Right hindlimb (tissue), 1 donor: ENCODE data around the gene NYAP2.

Experiments used
- DNase-seq: peaks from one replicate; pipeline ENCODE4 v3.0.0-alpha.2; 2018

The NYAP2 gene

DNA sequence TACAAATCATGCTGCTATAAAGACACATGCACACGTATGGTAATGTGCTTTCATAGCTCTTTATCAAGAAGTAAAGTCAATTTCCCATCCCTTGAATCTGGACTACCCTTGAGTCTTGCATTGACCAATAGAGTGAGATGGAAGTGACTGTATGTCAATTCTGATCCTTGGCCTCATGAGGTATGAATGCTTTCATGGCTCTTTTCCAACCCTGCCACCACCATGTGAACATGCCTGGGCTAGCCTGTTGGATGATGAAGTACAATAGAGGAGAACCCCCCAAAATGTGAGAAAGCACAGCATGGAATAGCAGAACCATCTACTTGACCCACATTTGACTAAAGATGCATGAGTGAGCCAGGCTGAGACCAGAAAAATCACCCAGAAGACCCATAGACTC is 237.0 kb downstream of the NYAP2 start:
- no peak for DNase-seq

DNA sequence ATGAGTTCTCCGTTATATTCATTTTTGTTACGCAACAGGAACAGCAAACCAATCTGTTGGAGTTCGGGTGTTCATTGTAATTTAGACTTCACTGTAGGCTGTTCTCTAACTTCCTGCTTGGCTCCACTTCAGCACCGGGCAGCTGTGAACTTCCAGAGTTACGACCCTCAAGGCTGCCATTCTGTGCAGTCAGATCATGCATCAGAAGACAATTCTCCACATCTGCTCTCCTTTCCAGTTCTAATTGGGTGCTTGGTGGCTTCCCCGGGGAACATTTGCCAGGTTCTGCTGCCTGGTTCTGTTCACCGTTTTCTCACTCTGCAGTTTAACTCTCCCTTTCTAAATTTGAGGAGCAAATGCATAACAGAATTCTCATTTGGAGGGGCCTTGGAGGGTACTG is 237.7 kb downstream of the NYAP2 start:
- peak; percentile 26 for DNase-seq

GRCh38 chr2:225640550-225640949 is 241.0 kb downstream of the NYAP2 start:
- no peak for DNase-seq

DNA sequence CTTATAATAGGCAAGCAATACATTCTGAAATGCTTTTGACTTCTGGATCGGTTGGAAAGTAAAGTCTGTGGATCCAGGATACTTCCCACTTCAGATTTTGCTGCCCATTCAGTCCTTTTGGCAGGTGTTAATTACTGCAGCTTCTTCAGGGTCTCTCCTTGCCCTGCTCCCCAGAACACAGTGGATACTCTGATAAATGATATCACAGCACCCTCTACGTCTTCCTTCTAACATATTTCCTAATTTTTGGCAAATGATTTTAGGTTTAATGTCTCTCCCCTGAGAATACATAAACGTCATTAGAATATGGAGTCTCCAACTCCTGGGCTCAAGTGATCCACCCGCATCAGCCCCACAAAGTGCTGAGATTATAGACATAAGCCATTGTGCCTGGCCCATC is 249.8 kb downstream of the NYAP2 start:
- no peak for DNase-seq

DNA sequence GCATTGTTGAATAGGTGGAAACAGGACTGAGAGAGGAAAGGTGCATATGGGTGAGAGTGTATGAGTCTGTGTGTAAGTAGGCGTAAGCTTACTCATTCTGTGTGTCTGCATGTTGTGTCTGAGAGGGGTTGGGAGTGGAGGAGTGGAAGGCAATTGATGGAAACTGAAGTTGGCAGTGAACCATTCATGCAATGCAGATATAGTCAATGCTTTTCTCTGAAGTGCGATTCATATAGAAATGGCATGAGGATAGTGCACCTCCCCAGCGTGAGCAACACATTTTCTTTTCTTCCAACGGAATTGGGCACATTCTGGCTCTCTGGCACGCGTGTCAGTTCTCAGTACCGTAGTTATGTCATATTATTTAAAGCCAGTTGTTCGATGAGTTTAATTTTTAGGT is 250.5 kb downstream of the NYAP2 start:
- DNase-seq, result no peak

DNA sequence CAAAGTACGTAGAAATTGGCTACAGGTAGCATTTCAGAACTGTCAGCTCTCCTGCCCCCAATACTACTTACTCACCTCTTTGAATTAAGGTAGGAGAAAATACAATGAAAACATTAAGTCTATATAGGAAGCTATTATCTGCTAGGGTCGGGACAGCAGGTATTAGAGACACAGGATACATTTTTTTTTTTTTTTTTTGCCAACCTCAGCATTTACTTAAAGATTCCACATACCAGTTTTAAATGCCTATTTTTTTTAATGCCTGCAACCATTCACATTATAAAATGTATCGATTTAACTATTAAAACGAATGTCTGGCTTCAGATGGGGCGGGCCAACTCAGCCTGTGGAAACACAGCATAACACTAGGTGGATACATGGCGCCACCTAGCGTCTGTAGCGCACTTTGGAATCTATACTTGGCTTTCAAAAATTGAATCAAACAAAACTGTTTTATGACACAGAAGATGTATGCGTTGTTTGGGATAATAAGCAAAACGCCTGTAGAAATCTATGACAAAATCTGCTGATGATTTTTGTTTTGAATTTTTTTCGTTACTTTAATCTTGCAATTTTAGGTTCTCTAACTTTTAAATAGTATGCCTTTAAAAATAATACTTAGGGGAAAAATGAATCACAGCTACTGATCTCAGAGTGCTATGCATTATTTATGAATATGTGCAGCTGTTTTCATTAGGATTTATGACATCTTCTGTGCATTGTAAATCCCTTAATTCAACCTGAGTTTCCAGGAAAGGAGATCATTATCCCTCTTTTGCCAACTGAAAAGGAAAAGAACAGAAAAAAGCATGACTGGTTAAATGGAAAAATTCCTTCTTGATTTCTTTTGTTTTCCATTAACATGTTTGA is 261.0 kb downstream of the NYAP2 start:
- DNase-seq, result peak; percentile 77

DNA sequence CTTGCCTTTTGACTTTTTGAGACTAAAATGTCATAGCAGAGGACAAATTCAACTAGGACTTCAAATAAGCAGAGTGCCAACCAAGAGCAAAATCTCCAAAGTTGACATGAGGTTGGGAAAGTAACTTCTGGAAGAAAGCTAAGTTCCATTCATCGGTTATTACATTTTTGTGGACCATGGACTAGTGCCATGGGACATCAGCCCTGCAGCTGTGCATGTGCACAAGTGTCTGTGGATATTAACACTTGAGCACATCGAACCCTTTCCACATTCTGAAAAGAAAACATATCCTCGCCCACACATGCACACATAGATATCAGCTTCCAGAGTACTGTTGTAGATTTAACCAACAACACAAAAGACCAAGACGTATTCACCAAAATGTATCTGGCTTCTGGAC is 262.6 kb downstream of the NYAP2 start:
- no peak for DNase-seq

DNA sequence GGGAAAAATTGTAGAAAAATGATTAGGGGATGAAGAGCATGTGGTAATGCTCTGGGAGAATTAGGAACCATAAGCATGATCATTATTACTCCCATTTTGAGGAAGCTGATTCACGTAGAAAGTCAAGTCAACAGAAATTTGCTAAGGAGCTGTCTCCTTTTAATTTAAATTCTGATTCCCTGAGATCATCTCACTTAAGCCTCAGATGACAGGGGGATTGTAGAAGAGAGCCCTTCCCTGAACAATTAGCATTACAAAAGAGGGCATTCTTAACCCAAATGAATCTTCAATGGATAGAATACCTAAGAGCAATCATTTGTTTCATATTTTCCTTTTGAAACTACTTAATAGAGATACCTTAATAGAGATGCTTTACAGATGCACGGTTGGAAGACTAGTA is 267.9 kb downstream of the NYAP2 start:
- no peak for DNase-seq

- no peak for DNase-seq
Measured at GRCh38 chr2:225668606-225669266, 269.2 kb downstream of the NYAP2 start.

DNA sequence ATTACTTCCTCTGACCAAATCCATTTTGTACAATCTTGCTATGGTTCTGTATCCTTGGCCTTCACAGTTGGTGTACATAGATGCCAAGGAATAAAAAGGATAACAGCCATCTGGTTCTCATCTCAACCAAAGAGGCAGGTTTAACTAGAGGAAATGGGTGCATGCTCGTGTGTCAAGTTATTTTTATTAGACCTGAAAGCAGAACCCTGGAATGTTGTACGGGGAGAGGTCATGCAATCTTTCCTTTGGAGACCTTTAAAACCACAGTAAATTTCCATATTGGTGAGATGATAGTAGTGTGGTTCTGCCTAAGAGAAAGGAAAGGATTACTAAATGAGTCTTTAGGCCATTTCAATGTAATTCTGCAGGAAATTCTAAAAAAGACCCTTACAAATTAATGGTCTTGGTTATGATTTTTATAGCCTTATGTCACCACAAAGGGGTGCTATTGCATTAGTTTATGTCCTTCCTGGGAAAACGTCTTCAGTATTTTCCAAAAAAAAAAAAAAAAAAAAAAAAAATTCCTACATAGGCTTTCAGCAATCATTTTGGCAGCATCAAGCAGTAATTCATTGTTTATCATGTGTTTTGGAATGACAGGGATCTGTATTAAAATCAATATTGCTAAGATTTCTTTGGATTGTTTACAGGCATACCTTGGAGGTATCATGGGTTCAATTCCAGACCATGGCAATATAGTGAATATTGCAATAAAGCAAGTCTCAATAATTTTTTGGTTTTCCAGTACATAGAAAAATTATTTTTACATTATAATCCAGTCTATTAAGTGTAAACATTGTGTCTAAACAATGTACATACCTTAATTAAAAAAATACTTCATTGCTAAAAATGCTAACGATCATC is 270.8 kb downstream of the NYAP2 start:
- no peak for DNase-seq

GRCh38 chr2:225678792-225679191 is 279.3 kb downstream of the NYAP2 start:
- no peak for DNase-seq

- DNase-seq, result no peak
Measured at GRCh38 chr2:225683258-225683657, 283.7 kb downstream of the NYAP2 start.

GRCh38 chr2:225690153-225690552 is 290.6 kb downstream of the NYAP2 start:
- DNase-seq, result no peak

DNA sequence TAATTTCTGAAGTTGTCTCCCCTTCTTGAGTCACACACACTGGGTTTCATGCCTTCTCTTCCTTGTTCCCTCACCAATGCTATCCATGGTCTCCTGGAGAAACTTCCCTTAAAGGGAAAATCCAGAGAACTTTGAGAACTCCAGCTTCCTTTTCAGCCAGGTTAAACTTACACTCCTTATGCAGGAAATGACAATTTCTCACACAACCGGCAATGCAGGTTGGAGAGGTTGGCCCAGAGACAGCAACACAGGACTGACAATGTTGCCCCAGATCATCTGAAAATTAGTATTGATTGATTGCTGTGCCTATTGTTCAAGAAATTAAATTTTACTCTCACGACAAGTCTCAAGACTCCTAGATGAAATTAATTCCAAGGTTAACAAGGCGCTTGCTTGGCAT is 292.2 kb downstream of the NYAP2 start:
- no peak for DNase-seq

GRCh38 chr2:225693259-225693658 is 293.7 kb downstream of the NYAP2 start:
- no peak for DNase-seq

GRCh38 chr2:225694664-225695063 is 295.2 kb downstream of the NYAP2 start:
- DNase-seq, result no peak

GRCh38 chr2:225697936-225698335 is 298.4 kb downstream of the NYAP2 start:
- DNase-seq, result no peak
